HG03280 (cell line): ENCODE results near the gene RTN3.
A peak's percentile ranks its signal among the peaks of the same experiment; 100 is the strongest.
"Not testable (repeated sequence)": the region's sequence is repeated elsewhere in the genome, so short reads cannot be mapped to it uniquely, and the experiment has no call there.

Experiments
- ATAC-seq: cut with Tn5 transposase; IDR thresholded peaks from one replicate; pipeline ENCODE4 v1.9.1; 2021; ENCODE audit warnings: mild to moderate bottlenecking, moderate library complexity; ENCODE audit not compliant: unreplicated experiment

The RTN3 gene, protein sequence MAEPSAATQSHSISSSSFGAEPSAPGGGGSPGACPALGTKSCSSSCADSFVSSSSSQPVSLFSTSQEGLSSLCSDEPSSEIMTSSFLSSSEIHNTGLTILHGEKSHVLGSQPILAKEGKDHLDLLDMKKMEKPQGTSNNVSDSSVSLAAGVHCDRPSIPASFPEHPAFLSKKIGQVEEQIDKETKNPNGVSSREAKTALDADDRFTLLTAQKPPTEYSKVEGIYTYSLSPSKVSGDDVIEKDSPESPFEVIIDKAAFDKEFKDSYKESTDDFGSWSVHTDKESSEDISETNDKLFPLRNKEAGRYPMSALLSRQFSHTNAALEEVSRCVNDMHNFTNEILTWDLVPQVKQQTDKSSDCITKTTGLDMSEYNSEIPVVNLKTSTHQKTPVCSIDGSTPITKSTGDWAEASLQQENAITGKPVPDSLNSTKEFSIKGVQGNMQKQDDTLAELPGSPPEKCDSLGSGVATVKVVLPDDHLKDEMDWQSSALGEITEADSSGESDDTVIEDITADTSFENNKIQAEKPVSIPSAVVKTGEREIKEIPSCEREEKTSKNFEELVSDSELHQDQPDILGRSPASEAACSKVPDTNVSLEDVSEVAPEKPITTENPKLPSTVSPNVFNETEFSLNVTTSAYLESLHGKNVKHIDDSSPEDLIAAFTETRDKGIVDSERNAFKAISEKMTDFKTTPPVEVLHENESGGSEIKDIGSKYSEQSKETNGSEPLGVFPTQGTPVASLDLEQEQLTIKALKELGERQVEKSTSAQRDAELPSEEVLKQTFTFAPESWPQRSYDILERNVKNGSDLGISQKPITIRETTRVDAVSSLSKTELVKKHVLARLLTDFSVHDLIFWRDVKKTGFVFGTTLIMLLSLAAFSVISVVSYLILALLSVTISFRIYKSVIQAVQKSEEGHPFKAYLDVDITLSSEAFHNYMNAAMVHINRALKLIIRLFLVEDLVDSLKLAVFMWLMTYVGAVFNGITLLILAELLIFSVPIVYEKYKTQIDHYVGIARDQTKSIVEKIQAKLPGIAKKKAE

GRCh38 chr11:63681321-63682065 is at the start of gene RTN3:
RTN3 (plus strand) TSS chr11:63681500; CDS start chr11:63681637, 137 bp downstream.
- peak; percentile 89 for ATAC-seq

DNA sequence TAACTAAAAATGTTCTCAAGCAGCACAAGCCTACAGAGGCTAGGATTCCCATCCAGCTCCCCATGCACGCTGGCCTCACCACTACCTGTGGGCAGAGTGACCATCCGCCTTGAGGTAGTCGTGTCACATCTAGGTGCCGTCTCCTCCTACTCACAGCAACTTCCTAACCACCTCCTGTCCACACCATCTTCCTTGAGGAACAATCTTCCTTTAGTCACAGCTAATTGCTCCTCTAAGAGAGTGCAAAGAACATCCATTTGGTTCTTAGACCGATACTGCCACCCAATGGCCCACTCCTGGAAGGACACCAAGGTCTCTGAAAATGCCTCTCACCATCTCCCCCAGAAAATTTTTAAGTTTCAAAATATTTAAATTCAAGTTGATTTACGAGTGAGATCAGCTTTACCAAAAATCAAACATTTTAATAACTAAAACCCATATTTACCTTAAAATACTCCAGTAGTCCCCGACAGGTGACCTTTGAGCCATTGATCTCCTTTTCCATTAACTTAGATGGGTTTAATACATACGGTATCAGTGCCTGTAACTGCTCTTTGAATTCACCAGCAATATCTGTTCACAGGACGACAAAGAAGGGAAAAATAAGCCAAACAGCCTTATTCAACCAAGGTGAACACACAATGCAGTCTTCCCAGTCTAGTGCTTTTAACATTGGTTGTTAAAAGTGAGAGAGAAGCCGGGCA is 45.4 kb upstream of the RTN3 start:
- no peak for ATAC-seq

- not testable (repeated sequence) for ATAC-seq
These were observed 42.9 kb upstream of the RTN3 start for GRCh38 chr11:63638436-63638835.

GRCh38 chr11:63639199-63639832 is 42.0 kb upstream of the RTN3 start:
- no peak for ATAC-seq

DNA sequence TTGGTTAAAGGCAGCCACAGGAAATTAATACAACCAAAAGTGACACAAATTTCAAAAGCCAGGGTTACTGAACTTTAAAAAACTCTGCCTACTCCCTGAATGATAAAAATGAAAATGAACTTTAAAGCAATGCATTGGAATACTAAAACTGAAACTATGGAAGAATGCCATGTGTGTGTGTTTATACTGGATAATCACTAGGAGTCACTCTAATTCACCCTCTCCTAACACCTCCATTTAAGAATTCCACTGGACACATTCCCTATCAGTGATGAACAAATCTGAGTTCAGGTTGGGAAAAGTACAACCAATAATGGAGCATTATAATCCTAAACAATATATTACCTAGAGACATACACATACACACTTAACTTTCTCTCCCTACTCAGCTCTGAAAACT is 39.6 kb upstream of the RTN3 start:
- ATAC-seq: no peak

DNA sequence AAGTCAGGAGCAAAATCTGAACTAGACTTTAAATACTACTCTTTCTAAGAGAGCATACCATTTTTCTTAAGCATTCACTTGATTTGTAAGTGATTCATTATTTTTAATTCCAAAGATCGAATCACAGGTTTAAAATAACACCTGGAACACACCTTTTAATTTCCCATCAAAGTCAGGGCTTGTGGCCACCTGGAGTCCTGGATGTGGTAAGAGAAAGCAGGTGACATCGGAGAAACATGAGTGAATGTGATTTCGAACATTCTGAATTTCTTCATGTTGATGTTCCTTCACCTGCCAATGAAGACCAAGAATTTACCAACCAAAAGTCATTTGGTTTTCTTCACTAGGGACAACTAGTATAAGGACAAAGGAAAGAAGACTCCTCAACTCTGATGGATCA is 38.1 kb upstream of the RTN3 start:
- ATAC-seq: no peak

DNA sequence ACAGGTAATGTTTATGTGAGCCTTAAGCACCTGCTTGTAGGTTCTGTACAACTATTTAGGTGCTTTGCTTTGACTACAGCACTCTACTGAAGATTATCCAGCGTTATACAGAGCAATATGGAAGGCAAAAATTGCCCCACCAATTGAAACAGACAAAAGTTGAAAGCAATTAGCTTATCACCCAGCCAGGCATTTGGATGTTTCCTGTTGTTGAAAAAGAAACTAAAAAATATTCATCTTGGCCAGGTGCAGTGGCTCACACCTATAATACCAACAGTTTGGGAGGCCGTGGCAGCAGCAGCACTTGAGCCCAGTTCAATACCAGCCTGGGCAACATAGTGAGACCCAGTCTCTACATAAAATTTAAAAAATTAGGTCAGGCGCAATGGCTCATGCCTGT is 28.6 kb upstream of the RTN3 start:
- ATAC-seq: no peak

DNA sequence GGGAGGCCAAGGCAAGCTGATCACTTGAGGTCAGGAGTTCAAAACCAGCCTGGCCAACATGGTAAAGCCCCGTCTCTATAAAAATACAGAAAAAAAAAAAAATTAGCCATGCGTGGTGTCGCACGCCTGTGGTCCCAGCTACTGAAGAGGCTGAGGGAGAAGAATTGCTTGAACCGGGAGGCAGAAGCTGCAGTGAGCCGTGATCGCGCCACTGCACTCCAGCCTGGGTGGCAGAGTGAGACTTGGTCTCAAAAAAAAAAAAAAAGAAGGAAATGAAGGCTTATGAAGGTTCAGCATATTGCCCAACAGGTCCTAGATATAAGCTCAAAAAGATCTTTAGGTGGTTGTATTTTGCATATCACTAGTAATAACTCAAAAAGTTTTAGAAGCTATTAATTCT is 20.3 kb upstream of the RTN3 start:
- ATAC-seq: no peak

- no peak for ATAC-seq
These were observed 17.5 kb upstream of the RTN3 start for GRCh38 chr11:63663809-63664208.

GRCh38 chr11:63666874-63667273 is 14.4 kb upstream of the RTN3 start:
- ATAC-seq: no peak

DNA sequence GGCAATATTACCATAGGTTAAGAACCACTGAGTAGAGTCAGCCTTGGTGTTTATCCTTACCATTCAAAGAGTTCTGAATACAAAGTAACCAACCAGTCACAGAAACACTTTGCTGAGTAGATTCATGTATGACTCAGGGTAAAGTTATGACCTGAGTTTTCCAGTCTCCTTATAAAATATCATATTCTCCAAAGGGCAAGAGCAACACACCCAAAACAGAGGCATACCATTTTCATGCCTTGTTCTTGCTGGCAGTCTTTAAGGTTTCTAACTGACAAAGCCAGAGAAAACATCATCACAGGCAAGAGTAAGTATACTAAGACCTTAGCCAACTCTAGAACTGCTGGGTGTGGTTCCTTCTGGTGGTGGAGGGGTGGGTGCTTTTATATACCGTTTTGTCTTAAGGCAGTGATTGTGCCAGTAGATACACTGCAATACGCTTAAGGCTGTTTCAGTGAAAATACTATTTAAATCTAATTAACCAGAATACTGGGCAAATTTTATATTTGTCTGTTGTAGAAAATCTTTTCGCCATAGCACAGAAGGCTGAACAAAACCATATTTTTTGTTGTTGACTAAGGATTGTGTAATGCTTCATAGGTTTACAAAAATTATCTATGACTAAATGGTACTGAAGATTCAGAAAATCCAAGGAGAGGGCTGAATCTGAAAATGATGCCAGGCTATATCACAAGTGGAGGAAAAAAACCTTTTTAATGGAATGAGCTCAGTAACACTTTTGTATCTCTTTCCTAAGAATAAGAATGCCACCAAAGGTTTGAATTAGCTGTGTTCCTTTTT is 13.1 kb upstream of the RTN3 start:
- ATAC-seq: no peak

- ATAC-seq: no peak
These were observed 11.2 kb upstream of the RTN3 start for GRCh38 chr11:63670096-63670432.

- peak; percentile 34 for ATAC-seq
These were observed 10.6 kb upstream of the RTN3 start for GRCh38 chr11:63670433-63671321.

DNA sequence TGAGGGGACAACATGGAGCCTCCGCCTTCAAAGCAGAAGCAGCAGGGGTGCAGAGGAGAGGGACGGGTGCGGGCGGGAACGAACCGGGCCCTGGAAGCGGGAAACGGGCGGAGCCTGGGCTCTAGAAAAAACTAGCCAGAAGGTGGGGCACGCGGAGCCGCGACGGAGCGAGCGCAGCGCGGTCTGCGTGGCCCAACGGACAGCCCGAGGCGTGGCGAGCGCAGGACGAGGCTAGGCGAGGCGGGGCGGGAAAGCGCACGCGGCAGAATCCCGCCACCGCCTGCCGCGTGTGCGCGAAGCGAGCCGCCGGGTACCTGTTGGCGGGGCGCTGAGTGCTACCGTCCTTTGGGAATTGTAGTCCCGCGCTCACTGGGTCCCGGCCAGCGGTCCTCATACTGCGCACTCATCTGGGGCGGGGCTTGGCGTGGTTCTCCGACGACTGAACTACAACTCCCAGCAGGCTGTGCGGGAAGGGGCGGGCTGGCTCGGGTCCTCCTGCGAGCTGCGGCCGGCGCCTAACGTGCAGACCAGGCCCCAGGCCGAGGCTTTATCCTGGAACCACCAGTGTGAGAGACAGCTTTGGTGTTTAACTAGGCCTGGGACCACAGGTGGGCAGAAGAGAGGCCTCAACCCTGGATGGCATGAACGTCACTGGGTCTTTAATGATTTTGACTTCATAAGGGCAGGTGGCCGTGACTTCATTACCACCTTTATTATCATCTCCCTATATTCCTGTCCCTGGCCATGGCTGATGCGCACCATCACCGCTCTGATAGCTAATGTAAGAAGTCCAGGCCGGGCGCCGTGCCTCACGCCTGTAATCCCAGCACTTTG is 9.8 kb upstream of the RTN3 start, which contains the start of gene ATL3:
TSS of gene ATL3 (minus strand) at position 55 of the 834 bp plus-strand sequence. CDS start at position 14, 41 bp downstream.
- peak; percentile 94 for ATAC-seq

- ATAC-seq: no peak
These were observed 9.2 kb upstream of the RTN3 start for GRCh38 chr11:63672156-63672463.

DNA sequence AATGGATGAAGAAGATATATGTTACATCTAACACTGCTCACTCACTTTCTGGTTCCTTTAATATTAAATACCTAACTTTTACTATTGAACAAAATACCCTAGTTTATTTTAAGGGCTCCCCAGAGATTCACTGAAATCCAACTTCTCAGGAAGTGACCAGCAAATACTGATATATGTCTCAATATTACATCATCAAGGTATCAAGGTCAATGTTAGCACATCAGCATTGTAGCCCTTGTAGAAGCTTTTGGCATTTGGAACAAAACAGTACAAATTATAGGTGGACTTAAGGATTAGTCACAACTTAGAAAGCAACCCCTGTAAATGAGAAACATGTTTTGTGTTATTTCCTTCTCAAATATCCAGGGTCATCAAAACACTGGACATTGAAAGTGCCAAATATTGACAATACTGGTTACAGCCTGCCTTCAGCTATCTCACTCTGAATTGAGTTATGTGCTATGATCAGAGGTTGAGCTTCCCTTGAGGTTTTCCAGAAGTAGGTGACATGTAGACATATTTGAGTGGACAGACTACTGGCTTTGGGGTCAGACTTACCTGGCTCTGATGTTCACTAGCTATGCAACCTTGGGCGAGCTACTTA is 8.3 kb upstream of the RTN3 start:
- no peak for ATAC-seq

DNA sequence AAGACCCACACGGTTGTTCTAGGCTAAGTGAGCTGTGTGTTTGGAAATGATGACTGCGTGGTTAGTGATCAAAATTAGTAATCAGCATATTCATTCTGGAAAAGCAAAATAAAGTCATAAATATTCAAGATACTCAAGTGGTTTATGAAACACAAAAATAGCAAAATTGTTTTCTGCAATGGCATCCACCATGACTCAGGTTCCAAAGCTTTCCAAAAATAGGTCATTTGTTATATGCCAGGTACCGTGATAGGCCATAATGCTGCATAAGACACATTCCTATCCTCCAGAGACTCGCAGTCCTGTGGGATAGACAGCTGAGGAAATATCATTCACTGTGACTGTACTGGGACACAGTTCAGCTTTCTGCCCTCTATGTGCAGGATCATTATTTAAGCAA is 7.7 kb upstream of the RTN3 start:
- ATAC-seq: no peak
